ENCODE measurements around the gene FOXP3.

FOXP3 gene

DNA sequence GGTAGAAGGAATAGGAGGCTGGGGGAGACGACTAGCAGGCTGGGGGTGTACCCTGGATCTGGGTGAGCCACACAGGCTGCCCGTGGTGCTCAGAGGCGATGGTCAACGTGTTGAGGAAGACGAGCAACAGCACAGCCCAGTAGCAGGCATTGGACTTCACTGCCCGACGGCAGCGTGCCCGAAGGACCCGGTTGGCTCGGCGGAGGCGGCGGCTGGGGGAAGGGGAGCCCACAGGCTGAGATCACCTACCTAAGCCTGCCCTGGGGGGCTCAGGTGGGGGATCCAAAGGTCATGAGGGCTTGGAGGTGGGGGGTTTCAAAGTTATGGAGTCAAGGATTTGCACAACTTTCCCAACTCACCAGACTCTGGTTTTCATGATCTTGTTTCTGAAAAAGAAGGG, 38.7 kb downstream of the FOXP3 start:
- Mint-ChIP-seq H3K36me3 (no peaks in the 10 kb centered on the region), H3K4me1 (peaks cover 5% of the 10 kb centered on the region), H3K27ac (no peak overlapping the region), H3K4me3 (no peak overlapping the region), H3K9me3 (no peaks in the 10 kb centered on the region)
- ATAC-seq = no peak
- DNase-seq (ENCODE audit: low spot score in 2 of 2) = no peak

DNA sequence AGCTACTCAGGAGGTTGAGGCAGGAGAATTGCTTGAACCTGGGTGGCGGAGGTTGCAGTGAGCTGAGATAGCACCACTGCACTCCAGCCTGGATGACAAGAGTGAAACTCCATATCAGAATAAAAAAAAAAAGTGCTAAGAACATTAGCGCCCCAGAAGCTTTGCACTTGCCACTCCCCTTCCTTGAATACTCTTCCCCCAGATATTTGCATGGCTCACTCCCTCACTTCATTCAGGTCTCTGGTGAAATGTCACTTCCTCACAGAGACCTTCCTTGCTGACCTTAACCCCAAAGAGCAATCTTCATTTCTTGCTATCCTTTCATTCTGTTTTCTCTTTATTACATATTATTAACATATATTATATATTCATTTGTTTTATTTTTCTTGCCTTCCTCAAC, 42.6 kb downstream of the FOXP3 start:
- ATAC-seq (no peak), DNase-seq (ENCODE audit: low spot score in 2 of 2) (no peak)
- H3K4me3 Mint-ChIP-seq = no peak overlapping the region
- H3K36me3 Mint-ChIP-seq = no peaks in the 10 kb centered on the region
- H3K4me1 Mint-ChIP-seq = no peaks in the 10 kb centered on the region
- H3K9me3 Mint-ChIP-seq = no peaks in the 10 kb centered on the region
- H3K27ac Mint-ChIP-seq = no peak overlapping the region

- Mint-ChIP-seq H3K4me3 (no peak overlapping the region), H3K4me1 (no peaks in the 10 kb centered on the region), H3K36me3 (no peaks in the 10 kb centered on the region), H3K9me3 (no peaks in the 10 kb centered on the region), H3K27ac (no peak overlapping the region)
- ATAC-seq (no peak), DNase-seq (ENCODE audit: low spot score in 2 of 2) (no peak)
Measured at GRCh38 chrX:49220100-49220499, 44.4 kb downstream of the FOXP3 start.

DNA sequence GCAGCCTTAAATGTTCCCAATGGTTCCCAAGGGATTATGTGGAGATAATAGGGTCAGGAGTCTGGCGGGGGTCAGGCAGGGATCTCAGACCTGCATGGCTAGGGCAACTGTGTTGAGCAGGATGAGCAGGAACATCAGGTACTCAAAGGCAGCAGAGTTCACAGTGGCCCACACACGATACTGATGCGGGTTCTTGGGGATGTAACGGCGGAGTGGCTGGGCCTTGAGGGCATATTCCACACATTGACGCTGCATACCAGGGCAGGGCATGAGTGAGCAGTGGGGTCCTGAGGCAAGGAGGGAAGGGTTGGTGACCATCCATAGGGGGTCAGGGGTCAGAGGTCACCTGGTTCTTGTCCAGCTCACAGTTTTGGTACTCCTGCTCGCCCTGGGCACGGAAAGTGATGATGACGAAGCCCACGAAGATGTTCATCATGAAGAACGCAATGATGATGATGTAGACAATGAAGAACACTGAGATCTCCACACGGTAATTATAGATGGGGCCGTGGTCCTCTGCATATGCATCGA, 49.4 kb downstream of the FOXP3 start:
- Mint-ChIP-seq H3K4me1 (no peaks in the 10 kb centered on the region), H3K9me3 (peaks cover 7% of the 10 kb centered on the region), H3K4me3 (no peak overlapping the region), H3K27ac (no peak overlapping the region), H3K36me3 (no peaks in the 10 kb centered on the region)
- DNase-seq (ENCODE audit: low spot score in 2 of 2) (no peak), ATAC-seq (no peak)

DNA sequence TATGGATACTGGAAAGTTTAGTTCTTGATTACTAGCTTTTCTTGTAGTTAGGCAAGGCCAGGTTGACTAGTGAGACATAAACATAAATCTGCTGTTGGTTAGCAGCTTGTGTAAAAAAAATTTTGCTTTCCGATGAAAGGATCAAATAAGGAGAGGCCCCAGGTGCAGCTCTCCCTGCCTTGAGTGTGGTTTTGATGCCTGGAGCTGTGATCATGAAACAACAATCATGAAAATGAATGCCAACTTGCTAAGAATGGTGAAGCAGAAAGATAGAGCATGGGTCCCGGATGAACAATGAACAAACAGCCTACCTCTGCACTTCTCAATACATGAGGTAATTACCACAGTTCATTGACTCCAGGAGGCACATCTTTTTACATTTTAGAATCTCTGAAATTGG, 50.1 kb downstream of the FOXP3 start:
- peaks cover 7% of the 10 kb centered on the region for H3K9me3 Mint-ChIP-seq
- H3K36me3 Mint-ChIP-seq = no peaks in the 10 kb centered on the region
- DNase-seq (ENCODE audit: low spot score in 2 of 2) (no peak), ATAC-seq (no peak)
- no peaks in the 10 kb centered on the region for H3K4me1 Mint-ChIP-seq
- H3K4me3 Mint-ChIP-seq = no peak overlapping the region
- H3K27ac Mint-ChIP-seq = no peak overlapping the region

DNA sequence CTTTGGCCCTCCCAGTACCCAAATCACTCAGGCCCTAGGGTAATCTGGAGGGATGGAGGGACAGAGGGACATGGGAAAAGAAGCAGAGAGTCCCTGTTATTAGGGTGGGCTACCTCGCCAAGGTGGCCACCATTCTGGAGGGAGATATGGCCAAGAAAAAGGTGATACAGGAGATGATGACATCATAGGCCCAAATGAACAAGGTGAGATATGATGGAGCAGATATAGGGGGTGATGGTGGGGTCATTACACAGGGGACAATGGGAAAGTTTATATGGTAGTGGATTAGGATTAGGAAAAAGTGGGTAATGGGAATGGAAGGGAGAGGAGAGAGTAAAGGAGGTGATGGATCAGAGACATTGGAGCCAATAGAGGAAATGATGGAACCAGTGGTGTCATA, 51.6 kb downstream of the FOXP3 start:
- DNase-seq (ENCODE audit: low spot score in 2 of 2) (no peak), ATAC-seq (no peak)
- no peak overlapping the region for H3K27ac Mint-ChIP-seq
- no peaks in the 10 kb centered on the region for H3K36me3 Mint-ChIP-seq
- H3K4me1 Mint-ChIP-seq = no peaks in the 10 kb centered on the region
- H3K9me3 Mint-ChIP-seq = peaks cover 7% of the 10 kb centered on the region
- no peak overlapping the region for H3K4me3 Mint-ChIP-seq

DNA sequence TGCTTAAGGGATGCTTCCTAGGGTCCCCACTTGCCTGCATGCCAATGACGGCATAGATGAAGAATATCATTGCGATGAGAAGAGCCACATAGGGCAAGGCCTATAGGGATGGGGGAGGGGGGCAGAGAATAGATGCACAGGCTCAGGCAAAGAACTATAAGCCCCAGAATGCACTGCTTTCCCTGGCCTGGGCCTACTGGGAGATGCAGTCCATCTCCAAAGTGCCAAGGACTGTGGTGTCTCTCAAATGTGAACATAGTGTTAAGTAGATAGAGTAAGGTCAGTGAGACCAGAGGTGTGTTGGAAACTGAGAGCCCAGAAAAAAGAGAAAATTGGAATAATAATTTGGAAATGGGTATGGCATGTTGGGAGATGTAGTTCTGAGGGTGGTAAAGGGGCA, 52.3 kb downstream of the FOXP3 start:
- Mint-ChIP-seq H3K9me3 (peaks cover 7% of the 10 kb centered on the region), H3K4me3 (no peak overlapping the region), H3K27ac (no peak overlapping the region), H3K4me1 (no peaks in the 10 kb centered on the region), H3K36me3 (no peaks in the 10 kb centered on the region)
- ATAC-seq (no peak), DNase-seq (ENCODE audit: low spot score in 2 of 2) (no peak)

DNA sequence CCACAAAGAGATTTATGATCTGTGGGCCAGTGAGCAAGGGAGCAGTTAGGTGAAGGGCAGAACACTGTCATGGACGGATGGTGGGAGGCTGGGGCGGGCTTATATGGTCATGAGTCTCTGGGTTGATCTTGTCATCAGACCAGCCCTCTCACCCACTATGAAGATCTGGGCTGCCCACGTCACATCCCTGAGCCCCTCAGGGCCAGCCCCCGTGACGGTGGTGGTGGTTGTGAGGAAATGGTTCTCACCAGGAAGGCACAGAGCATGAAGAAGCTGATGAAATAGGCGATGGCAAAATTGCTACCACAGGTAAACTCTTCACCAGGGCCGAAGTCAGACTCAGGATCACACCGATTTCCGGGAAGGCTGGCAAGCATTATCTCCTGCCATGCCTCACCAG, 53.4 kb downstream of the FOXP3 start:
- no peak for ATAC-seq
- H3K4me1 Mint-ChIP-seq = no peaks in the 10 kb centered on the region
- no peak for DNase-seq (ENCODE audit: low spot score in 2 of 2)
- H3K27ac Mint-ChIP-seq = no peak overlapping the region
- H3K9me3 Mint-ChIP-seq = peaks cover 7% of the 10 kb centered on the region
- H3K36me3 Mint-ChIP-seq = no peaks in the 10 kb centered on the region
- no peak overlapping the region for H3K4me3 Mint-ChIP-seq

DNA sequence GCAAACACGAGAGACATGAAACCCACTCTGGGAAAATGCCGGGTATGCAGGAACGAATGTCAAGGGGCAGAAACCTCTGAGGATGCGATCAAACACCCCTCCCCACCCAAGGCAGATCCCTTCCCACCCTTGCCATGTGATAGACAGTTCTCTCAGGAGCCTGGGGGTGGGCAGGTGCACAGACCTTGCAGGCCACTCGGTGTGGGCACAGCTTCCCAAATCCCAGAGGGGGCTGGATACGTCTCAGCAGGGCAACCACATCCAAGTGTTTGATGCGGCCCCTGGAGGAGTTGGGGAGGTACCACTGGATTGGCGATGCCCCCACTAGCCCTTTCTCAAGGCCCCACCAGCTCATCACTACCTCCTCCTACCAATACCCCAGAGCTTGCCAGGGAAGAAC, 54.1 kb downstream of the FOXP3 start:
- H3K36me3 Mint-ChIP-seq = no peaks in the 10 kb centered on the region
- H3K9me3 Mint-ChIP-seq = peaks cover 7% of the 10 kb centered on the region
- no peak overlapping the region for H3K27ac Mint-ChIP-seq
- no peaks in the 10 kb centered on the region for H3K4me1 Mint-ChIP-seq
- no peak overlapping the region for H3K4me3 Mint-ChIP-seq
- DNase-seq (ENCODE audit: low spot score in 2 of 2) (no peak), ATAC-seq (no peak)

DNA sequence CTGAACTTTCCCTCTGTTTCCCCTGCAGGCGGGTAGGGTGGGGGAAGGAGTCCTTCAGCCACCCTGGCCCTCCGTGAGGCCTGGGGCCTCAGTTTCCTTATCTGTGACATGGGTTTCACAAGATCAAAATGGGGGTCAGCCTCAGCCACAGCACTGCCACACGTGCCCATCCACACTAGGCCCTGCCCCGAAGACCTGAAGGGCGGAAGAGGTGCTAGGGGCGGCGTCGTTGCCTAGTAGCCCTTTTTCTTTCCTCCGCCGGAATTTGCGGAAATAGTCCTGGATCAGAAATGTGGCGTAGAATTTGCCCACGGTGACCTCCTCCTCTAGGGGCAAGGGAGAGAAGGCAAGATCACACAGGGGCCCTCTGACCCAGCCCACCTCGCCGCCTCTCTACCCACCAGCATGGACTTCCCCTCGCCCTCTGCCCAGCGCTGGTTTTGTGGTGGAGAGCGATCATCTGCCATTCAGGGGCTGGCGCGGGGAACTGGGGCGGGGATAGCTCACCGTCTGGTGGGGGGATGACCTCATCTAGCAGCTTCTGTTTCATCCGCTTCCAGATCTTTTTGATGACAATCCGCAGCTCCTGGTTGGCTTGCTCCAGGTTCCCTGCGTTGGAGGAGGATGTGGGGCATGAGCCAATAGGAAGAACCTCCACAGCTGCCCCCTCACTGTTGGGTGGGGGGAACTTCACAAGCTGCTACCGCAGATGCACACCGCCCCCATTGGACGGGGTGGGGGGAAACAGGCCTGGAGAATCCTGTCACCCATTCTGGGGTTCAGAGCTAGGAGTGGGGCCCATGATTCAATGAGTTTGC, 54.9 kb downstream of the FOXP3 start:
- ATAC-seq = no peak
- DNase-seq (ENCODE audit: low spot score in 2 of 2) = no peak
- Mint-ChIP-seq H3K9me3 (peaks cover 7% of the 10 kb centered on the region), H3K4me3 (no peak overlapping the region), H3K27ac (no peak overlapping the region), H3K36me3 (no peaks in the 10 kb centered on the region), H3K4me1 (no peaks in the 10 kb centered on the region)

DNA sequence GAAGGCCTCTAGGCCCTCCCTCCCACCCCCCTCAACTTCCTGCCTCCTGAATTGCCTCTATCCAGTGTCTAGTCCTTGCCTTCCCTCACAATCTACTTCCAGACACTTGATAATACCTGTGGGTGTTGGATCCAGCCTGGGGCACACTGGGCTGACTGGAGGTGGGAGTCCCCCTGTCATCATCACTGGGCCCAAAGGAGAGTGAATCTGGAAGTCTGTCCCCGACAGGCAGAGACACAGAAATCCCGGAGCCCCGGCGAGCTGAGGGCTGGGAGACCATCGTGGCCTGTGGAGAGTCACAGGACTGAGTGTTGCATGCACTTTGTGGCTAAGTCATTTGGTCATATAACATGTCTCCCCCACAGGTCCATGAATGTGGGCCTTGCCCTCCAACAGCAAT, 56.1 kb downstream of the FOXP3 start:
- DNase-seq (ENCODE audit: low spot score in 2 of 2) = no peak
- ATAC-seq = no peak
- no peak overlapping the region for H3K4me3 Mint-ChIP-seq

GRCh38 chrX:49206543-49206942, 58.0 kb downstream of the FOXP3 start:
- Mint-ChIP-seq H3K36me3 (no peaks in the 10 kb centered on the region), H3K27ac (no peak overlapping the region), H3K9me3 (no peaks in the 10 kb centered on the region), H3K4me3 (no peak overlapping the region), H3K4me1 (no peaks in the 10 kb centered on the region)
- DNase-seq (ENCODE audit: low spot score in 2 of 2) = no peak
- no peak for ATAC-seq

More for the DNA sequence above, 56.1 kb downstream of the FOXP3 start:
- no peaks in the 10 kb centered on the region for H3K4me1 Mint-ChIP-seq
- H3K36me3 Mint-ChIP-seq = no peaks in the 10 kb centered on the region
- H3K9me3 Mint-ChIP-seq = peaks cover 7% of the 10 kb centered on the region
- H3K27ac Mint-ChIP-seq = no peak overlapping the region

GRCh38 chrX:49205443-49205842, 59.1 kb downstream of the FOXP3 start:
- Mint-ChIP-seq H3K4me3 (no peak overlapping the region), H3K27ac (no peak overlapping the region), H3K36me3 (no peaks in the 10 kb centered on the region), H3K9me3 (no peaks in the 10 kb centered on the region), H3K4me1 (no peaks in the 10 kb centered on the region)
- ATAC-seq = no peak
- DNase-seq (ENCODE audit: low spot score in 2 of 2) = no peak

DNA sequence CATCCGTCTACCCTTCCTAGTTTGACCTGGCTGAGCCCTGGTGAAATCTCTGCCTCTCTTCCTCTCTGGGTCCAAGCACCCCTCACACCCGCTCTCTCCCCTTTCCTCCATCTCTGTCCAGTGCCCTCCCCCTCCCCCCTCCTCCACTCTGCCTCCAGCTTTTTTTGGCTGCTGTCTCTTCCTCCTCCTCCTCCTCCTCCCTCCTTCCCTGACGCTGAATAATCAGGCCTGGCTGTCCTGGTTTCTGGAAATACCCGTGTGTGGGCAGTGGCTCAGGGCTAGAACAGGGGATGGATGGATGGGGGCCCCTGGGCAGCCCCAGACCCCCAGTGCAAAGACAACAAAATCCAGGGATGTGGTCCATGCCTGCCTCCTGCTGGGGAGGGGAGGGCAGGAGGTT, 59.8 kb downstream of the FOXP3 start:
- no peak for DNase-seq (ENCODE audit: low spot score in 2 of 2)
- ATAC-seq = no peak
- Mint-ChIP-seq H3K9me3 (no peaks in the 10 kb centered on the region), H3K4me3 (no peak overlapping the region), H3K27ac (no peak overlapping the region), H3K36me3 (no peaks in the 10 kb centered on the region), H3K4me1 (no peaks in the 10 kb centered on the region)

GRCh38 chrX:49204017-49204416, 60.5 kb downstream of the FOXP3 start:
- Mint-ChIP-seq H3K27ac (peak overlapping the region; percentile 70), H3K9me3 (no peaks in the 10 kb centered on the region), H3K4me3 (no peak overlapping the region), H3K36me3 (no peaks in the 10 kb centered on the region), H3K4me1 (peaks cover 4% of the 10 kb centered on the region)
- DNase-seq (ENCODE audit: low spot score in 2 of 2) (no peak), ATAC-seq (no peak)

DNA sequence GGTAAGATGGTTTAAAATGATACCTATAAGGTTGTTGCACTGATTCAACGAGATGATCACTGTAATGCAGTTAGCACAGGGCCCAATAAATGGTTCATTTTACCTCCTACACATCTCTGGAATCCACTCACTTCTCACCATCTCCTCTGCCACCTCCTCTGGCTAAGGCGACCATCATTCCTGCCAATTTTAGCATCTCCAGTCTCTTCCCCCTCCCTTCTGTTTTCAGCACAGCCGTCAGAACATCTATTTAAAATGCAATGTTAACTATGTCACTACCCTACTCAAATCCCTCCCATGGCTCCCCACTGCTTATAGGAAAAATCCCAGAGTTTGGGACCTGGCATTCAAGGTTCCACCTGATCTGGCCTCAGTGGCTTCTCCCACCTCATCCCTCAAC, 61.0 kb downstream of the FOXP3 start:
- Mint-ChIP-seq H3K4me1 (peaks cover 8% of the 10 kb centered on the region), H3K27ac (peak overlapping the region; percentile 70), H3K4me3 (no peak overlapping the region), H3K36me3 (no peaks in the 10 kb centered on the region), H3K9me3 (no peaks in the 10 kb centered on the region)
- ATAC-seq (no peak), DNase-seq (ENCODE audit: low spot score in 2 of 2) (no peak)
